HG02678 (cell line): ENCODE results near the gene UTP11.
A peak's percentile ranks its signal among the peaks of the same experiment; 100 is the strongest.

Source experiments
- ATAC-seq: cut with Tn5 transposase; IDR thresholded peaks from one replicate; pipeline ENCODE4 v1.9.1; 2021; ENCODE audit warnings: mild to moderate bottlenecking, moderate library complexity; ENCODE audit not compliant: unreplicated experiment

Gene UTP11

GRCh38 chr1:38045401-38046332, 33.1 kb downstream of the UTP11 start:
- no peak for ATAC-seq

GRCh38 chr1:38046333-38046883, 33.9 kb downstream of the UTP11 start, which contains the start of gene POU3F1:
POU3F1 (minus strand) TSS chr1:38046793; CDS start chr1:38046743, 50 bp downstream.
- ATAC-seq, result no peak

GRCh38 chr1:38046884-38047602, 34.5 kb downstream of the UTP11 start:
- peak; percentile 80 for ATAC-seq

GRCh38 chr1:38047603-38048141, 35.1 kb downstream of the UTP11 start:
- ATAC-seq, result no peak

- no peak for ATAC-seq
Observed at GRCh38 chr1:38050397-38051078, 38.0 kb downstream of the UTP11 start.

- ATAC-seq, result no peak
Observed at GRCh38 chr1:38051079-38051543, 38.6 kb downstream of the UTP11 start.

GRCh38 chr1:38052750-38053415, 40.3 kb downstream of the UTP11 start:
- peak; percentile 75 for ATAC-seq

- no peak for ATAC-seq
Observed at GRCh38 chr1:38053416-38054091, 41.0 kb downstream of the UTP11 start.

GRCh38 chr1:38055398-38055797, 42.9 kb downstream of the UTP11 start:
- no peak for ATAC-seq

- ATAC-seq, result no peak
Observed at GRCh38 chr1:38055965-38056364, 43.4 kb downstream of the UTP11 start.

GRCh38 chr1:38059635-38060250, 47.2 kb downstream of the UTP11 start:
- no peak for ATAC-seq

GRCh38 chr1:38060498-38060897, 48.0 kb downstream of the UTP11 start:
- no peak for ATAC-seq

- no peak for ATAC-seq
Observed at GRCh38 chr1:38061290-38061689, 48.8 kb downstream of the UTP11 start.

GRCh38 chr1:38061883-38062328, 49.4 kb downstream of the UTP11 start:
- ATAC-seq, result peak; percentile 60

- no peak for ATAC-seq
Observed at GRCh38 chr1:38062361-38063288, 50.1 kb downstream of the UTP11 start.

GRCh38 chr1:38063616-38064015, 51.1 kb downstream of the UTP11 start:
- ATAC-seq, result no peak

- ATAC-seq, result no peak
Observed at GRCh38 chr1:38064197-38064903, 51.8 kb downstream of the UTP11 start.
